HG02885 (cell line): ENCODE measurements around the gene SMIM44.
"Not testable (repeated sequence)": the region's sequence is repeated elsewhere in the genome, so short reads cannot be mapped to it uniquely, and the experiment has no call there.

Source experiments
- ATAC-seq: cut with Tn5 transposase; IDR thresholded peaks from one replicate; pipeline ENCODE4 v1.9.1; 2021; ENCODE audit warnings: mild to moderate bottlenecking; ENCODE audit not compliant: unreplicated experiment, poor library complexity

SMIM44 gene

DNA sequence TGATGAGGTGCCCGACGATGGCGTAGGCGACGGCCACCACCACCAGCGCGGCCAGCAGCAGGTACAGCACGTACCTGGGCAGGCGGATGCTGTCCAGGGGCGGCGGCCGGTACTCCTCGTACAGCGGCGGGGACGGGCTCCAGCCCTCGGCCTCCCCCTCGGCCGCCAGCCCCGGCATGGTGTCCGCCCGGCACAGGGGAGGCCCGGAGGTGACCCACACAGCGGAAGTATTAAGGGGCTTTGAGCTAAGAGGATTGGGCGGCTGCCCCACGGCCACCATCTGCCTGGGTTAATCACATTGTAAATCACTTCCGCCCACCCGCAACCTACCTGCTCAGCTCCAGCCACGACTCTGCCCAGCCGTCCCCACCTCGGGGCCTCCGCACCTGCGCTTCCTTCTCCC is at the start of gene SMIM44:
TSS of gene SMIM44 (minus strand) at position 216 of the 403 bp plus-strand sequence. CDS start at position 178, 38 bp downstream.
- no peak for ATAC-seq

DNA sequence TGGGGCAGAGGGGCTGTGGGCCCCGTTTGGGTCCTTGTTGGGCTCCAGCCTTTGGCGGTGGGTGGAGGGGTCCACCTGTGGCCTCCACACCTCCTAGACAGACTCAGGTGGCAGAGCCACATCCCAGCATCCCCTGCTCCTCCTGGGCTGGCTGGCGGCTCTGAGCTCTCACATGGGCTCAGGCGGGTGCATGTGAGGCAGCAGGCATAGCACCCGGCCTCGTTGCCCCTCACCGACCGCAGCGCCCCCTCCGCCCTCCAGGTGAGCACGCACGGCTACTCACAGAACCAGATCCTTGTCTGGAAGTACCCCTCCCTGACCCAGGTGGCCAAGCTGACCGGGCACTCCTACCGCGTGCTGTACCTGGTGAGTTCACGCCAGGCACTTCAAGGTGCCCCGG is 49.8 kb upstream of the SMIM44 start:
- no peak for ATAC-seq

DNA sequence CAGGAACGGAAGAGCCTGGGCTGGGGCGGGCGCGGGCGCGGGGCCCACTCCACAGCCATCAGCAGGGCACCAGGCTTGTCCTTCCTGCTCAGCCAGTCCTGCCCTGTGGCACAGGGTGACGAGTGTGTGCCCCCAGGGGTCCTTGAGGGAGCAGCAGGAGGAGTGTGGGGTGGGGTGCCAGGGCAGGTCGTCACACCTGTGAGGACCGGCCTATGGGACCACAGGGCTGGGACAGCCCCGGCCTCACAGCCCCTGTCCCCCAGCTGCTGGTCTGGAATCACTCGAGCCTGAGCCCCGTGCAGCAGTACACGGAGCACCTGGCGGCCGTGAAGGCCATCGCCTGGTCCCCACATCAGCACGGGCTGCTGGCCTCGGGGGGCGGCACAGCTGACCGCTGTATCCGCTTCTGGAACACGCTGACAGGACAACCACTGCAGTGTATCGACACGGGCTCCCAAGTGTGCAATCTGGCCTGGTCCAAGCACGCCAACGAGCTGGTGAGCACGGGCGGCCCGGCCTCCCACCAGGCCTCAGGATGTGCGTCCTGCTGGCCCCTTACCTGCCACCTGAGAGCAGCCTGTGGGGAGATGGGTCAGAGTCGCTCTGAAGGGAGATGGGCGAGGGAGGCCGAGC is 49.0 kb upstream of the SMIM44 start:
- no peak for ATAC-seq

DNA sequence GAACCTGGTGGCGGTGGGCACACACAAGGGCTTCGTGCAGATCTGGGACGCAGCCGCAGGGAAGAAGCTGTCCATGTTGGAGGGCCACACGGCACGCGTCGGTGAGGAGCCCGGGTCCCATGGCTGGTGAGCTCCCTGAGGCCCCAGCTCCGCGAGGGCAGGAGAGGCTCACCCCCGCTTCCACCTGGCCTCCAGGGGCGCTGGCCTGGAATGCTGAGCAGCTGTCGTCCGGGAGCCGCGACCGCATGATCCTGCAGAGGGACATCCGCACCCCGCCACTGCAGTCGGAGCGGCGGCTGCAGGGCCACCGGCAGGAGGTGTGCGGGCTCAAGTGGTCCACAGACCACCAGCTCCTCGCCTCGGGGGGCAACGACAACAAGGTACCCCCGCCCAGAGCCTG is 48.5 kb upstream of the SMIM44 start:
- ATAC-seq = no peak

DNA sequence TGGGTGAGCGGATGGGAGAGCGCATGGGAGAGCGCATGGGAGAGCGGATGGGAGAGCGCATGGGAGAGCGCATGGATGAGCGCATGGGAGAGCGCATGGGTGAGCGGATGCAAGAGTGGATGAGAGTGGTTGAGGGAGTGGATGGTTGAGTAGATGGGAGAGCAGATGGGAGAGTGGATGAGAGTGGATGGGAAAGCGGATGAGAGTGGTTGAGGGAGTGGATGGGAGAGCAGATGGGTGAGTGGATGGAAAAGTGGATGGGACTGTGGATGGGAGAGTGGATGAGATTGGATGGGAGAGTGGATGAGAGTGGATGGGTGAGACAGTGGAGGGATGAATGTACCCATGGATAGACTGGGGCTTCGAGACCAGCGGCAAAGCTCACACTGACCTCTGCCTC is 47.1 kb upstream of the SMIM44 start:
- no peak for ATAC-seq

DNA sequence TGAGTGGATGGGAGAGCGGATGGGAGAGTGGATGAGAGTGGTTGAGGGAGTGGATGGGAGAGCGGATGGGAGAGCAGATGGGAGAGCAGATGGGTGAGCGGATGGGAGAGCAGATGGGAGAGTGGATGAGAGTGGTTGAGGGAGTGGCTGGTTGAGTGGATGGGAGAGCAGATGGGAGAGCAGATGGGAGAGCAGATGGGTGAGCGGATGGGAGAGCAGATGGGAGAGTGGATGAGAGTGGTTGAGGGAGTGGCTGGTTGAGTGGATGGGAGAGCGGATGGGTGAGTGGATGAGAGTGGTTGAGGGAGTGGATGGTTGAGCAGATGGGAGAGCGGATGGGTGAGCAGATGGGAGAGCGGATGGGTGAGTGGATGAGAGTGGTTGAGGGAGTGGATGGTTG is 46.1 kb upstream of the SMIM44 start:
- not testable (repeated sequence) for ATAC-seq

DNA sequence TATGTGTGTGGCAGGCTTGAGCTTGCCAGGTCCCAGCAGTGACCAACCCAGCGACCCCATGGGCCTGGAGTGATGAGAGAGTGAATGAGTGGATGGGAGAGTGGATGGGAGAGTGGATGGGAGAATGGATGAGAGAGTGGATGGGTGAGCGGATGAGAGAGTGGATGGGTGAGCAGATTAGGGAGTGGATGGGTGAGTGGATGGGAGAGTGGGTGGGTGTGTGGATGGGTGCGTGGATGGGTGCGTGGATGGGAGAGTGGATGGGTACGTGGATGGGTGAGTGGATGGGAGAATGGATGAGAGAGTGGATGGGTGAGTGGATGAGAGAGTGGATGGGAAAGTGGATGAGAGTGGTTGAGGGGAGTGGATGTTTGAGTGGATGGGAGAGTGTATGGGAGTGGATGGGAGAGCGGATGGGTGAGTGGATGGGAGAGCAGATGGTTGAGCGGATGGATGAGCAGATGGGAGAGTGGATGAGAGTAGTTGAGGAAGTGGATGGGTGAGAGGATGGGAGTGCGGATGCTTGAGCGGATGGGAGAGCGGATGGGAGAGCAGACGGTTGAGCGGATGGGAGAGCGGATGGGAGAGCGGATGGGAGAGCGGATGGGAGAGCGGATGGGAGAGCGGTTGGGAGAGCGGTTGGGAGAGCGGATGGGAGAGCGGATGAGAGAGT is 45.4 kb upstream of the SMIM44 start:
- ATAC-seq = no peak

DNA sequence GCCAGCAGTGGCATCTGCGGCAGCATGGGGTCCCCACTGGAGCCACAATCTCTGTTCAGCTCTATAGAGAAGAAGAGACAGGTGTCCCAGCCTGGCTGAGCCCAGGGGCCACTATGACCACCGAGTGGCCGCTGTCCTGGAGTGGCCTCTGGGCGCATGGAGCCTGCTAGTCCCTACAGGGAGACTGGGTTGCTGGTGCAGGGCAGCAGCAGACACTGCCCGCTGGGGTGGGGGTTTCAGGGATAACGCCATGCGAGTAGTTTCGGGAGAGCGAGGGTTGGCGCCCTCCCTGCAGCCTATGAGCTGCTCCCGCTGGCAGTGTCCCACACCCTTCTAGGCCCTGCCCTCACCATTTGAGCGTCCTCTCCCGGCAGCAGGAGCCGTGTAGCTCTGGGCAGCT is 44.8 kb upstream of the SMIM44 start:
- no peak for ATAC-seq

DNA sequence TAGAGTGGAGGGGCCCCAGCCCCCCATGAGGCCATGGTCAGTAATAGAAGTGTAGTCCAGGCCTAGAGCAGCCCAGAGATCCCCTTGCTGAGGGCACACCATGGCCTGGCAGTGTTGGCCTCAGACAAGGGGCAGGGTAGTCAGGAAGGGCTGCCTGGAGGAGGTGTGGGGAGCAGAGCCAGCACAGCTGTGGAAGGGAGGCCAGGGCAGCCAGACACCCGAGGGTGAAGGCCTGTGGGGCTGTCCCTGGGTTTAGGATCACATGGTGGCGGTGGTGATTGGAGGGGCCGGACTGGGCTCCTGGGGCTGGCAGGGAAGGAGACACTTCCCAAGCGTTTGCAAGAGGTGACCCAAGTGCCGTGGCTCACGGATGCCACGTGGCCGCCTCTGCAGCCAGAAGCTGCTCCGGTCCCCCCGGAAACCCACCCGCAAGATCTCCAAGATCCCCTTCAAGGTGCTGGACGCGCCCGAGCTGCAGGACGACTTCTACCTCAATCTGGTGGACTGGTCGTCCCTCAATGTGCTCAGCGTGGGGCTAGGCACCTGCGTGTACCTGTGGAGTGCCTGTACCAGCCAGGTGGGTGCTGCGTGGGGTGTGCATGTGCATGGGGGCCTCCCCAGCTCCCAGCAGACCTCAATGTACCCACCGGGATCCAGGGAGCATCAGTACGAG is 44.1 kb upstream of the SMIM44 start:
- ATAC-seq = no peak

DNA sequence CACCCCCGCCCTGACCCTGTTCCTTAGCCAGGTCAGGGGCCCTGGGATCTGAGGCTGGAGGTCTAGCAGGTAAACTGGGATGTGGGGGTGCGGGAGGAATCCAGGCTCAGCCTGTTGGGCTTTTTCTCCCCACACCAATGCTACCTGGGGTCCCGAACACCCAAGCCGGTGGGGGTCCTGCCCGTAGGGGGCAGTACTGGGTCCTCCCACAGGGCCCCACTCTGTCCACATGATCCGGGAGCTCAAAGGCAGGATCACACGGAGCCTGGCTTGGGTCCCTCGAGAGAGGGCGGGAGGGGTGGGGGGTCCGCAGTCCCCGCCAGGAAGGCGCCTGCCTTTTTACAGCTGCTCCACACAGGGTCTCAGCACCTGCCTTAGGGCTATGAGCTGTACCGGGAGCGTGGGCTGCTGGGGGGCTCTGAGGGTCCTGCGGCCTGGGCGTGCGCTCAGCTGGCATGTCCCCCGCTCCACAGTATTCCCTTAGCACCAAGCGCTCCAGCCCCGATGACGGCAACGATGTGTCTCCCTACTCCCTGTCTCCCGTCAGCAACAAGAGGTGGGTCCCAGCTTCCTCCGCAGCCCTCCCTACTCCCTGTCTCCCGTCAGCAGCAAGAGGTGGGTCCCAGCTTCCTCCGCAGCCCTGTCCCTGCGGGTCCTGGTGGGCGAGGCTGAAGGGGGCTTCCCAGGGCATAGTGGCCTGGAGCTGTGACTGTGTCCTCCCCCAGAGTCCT is 43.4 kb upstream of the SMIM44 start:
- ATAC-seq = no peak

DNA sequence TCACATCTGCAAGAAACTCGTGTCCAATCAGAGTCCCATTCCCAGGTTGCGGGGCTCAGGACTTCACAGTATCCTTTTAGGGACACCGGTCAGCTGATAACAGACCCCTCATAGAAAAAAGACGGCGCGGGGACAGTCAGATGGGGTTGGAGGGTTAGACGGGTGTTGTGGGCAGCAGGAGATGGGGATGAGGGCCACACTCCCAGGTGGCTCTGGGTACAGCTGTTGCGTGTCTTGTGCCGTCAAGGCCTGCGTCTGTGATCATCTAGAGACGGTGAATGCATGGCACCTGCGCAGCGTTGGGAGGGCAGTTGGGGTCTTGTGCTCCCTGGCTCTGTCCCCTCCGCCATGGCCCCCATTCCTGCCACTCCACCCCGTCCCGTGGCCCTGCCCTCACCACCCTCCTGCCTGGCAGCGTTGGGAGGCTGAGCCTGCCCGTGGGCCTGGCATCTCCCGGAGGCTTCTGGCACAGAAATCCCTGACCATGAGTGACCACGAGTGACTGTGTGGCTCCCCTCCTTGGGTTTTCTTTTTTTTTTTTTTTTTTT is 41.7 kb upstream of the SMIM44 start:
- no peak for ATAC-seq

DNA sequence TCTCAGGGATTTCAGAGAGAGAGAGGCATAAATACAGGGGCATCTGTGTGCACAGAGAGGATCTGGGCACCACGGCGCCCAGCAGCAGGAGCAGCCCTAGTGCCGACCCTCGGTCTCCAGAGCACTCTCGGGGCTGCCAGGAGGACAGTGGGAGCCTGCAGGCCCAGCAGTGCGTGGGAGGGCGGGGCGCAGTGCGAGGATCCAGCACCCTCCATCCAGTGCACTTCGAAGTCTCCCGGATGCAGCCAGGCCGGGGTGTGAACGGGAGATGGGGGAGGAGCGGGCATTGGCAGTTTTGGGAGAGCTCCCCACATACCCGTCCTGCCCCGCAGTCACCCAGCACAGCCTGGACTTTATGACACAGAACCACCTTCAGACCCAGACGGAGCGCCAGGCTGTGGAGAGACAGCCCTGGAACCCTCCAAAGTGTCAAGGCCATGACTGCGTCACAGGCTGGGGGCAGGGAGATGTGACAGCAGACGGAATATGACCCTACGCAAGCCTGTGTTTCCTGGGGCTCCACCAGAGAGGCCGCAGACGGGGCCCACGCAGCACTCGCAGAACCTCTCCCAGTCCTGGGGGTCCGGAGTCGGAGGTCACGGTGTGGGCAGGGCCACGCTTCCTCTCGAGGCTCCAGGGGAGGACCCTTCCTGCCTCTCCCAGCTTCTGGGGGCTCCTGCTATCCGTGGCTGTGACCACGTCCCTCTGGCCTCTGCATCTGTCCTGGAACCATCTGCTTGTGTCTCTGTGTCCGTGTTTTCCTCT is 41.0 kb upstream of the SMIM44 start:
- ATAC-seq = no peak

DNA sequence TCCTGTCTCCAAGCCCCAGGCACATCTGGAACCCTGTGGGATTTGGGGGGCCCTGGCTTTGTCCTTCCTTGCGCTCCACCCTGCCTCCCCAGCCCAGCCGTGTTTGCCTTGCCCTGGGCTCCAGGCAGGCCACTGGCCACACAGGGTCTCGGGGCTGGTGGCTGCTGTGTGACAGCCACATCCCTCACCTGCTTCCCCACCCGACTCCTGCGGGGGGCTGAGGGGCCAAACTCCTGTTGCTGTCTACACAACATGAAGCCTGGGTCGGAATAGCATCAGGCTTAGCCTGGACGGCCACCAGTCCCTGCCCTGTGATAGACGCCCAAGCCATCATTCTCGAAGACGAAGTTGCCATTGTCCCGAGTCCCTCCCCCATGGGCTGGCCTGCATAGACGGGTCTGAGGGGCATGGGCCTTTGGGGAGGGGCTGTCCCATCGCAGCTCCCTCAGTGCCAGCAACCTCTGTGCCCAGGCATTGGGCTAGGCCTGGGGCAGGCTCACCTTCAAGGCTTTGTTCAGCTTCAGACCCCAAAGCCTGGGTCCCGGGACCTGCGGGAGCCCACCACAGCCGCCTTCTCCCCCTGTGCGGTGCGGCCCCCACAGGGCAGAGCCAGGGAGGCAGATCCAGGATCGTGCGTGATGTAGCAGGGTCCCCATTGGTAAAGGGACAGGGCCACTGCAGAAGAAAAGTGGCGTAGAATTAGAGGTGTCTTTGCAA is 40.3 kb upstream of the SMIM44 start:
- ATAC-seq = no peak

DNA sequence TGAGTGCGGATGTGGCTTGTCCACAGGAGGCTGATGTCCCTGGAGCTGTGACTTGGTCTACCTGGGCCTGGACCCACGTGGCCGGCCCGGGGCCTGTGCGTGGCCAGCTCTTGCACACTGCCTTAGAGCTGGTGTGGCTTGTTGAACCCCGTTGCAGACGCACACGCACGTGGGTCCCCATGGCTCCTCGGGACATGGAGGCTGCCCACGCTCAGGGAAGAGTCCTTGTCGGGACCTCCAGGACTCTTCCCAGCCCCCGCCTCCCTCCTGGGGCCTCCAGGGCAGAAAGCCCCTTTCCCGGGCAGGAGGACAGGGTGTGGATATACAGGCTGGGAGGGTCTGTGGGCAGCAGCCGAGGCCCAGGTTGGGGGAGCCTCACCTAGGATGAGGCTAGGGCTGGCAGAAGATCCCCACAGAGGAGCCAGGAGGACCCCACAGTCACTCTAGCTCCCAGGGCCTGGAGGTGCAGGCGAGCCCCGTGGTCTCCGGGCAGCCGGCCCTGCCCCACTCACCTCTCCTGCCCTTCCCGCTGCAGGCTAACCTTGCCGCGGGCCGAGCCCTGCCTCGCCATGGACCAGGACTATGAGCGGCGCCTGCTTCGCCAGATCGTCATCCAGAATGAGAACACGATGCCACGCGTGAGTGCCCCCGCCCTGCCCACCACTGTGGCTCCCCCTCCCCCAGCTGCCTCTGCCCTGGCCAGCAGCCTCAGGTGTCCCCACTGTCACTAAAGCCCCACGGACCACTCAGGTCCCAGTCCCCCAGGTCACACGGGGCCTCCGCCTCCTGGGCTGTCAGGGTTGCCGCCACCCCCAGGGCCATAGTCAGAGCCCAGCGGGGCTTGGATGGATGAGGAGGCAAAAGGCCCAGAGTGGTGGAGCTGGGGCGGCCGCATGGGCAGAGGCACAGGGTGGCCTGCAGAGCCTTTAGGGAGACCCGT is 39.5 kb upstream of the SMIM44 start:
- ATAC-seq = no peak

DNA sequence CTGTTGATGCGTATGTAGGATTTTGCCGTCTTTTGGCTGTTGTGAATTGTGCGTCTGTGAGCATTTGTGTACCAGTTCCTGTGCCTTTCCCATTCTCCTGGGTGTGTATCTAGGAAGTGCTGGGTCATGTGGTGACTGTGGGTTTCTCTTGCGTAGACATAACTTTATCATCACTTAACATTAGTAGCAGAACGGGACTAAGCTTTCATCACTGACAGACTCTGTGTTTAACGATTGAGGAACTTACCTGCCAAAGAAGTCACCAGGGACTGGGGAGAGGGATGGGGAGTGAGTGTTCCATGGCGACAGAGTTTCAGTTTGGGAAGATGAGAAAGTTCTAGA is 37.8 kb upstream of the SMIM44 start:
- no peak for ATAC-seq

DNA sequence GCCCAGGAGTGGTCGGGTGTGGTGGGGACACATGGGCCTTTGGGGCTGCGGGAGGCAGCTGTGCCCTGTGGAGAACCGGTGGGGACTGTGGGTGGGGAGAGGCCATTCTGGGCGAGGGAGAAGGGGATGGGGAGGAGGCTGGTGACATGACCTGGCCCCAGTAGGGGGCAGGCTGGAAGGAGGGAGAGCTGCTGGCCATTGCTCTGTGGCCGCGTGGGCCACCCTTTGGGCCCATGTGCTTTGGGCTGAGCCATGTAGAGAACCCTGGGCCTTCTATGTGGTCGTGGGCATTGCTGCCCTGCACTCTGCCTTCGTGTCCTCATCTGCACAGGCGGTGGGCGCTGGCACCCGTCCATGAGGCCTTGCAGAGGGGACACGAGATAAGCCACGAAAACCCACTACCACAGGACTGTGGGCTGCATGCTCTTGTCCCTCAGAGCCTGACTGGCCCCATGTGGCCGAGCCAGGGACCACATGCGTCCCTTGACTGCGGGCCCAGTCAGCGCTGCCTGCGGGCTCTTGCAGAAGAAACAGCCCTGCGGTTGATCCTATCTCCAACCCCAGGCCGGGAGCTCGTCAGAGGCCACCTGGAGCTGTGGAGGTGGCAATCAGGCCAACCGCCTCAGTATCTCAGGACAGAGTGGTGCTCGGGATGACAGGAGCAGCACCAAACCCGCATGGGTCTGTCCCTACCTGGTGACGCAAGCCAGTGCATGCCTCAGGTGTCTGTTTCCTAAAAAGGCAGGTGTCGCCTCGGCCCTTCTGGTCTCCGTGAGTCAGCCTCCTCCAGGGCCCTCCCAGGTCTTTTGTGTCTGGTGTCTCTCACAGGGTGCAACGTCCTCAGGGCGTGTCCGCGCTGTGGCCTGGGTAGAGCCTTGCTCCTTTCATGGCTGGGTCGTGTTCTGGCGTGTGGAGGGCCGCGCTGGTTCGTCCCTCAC is 37.2 kb upstream of the SMIM44 start:
- no peak for ATAC-seq

DNA sequence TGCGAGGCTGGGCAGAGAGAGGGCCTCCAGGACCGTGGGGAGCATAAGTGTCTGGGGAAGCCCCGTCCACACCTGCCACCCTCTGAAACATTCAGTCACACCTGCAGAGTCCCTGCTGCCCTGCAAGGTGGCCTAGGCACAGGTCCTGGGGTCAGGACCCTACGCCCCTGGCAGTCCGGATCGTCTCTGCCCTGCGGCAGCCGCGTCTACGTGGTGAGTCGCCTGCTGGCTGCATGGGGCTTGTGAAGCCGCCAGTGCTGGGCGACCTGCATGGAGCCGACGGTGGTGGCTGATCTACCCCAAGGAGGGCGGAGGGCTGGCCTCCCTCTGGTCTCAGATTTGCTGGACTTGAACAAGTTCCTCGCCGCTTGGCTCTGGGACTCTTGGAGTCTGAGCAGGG is 35.9 kb upstream of the SMIM44 start:
- no peak for ATAC-seq
